ENCODE data around the gene BEGAIN.

BEGAIN gene

GRCh38 chr14:100622224-100622623 lies 35.0 kb upstream of the BEGAIN start:
- TF ChIP-seq CTCF (IDR thresholded peaks at IDR 0.05; ENCODE audit: low read depth, low read length): no peak
- TF ChIP-seq MYC (IDR thresholded peaks at IDR 0.05; ENCODE audit: low read depth, low read length): no peak
- TF ChIP-seq POLR2A (IDR thresholded peaks at IDR 0.05; ENCODE audit: extremely low read depth, insufficient read length): no peak
- TF ChIP-seq, protein P1, sequence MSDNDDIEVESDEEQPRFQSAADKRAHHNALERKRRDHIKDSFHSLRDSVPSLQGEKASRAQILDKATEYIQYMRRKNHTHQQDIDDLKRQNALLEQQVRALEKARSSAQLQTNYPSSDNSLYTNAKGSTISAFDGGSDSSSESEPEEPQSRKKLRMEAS (IDR thresholded peaks at IDR 0.05; ENCODE audit: low read depth, low read length): no peak
- DNase-seq (ENCODE audit: low read depth): peak; percentile 38
- no peak overlapping the region for H3K4me3 ChIP-seq (ENCODE audit: low read depth, low read length)

DNA sequence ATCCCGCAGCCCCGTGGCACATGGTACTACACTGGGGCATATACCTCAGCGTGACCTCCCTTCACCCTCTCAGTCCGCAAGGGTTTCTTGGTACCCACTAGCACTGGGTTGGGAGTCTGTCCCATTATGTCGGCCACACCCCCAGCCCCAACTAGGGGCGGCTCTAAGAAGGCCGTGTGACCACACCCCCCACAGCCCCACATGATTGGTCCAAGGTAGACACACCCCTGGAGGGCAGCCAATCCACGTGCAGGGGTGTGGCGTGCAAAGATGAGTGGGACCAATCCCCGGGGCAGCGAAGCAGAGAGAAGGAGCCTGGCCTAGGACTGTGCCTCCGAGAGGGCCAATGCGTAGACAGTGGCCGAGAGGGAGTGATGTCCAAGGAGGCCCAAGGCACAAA lies 34.6 kb upstream of the BEGAIN start:
- H3K4me3 ChIP-seq (ENCODE audit: low read depth, low read length): no peak overlapping the region
- peak; percentile 45 for DNase-seq (ENCODE audit: low read depth)
- TF ChIP-seq, protein P1 (IDR thresholded peaks at IDR 0.05; ENCODE audit: low read depth, low read length): no peak
- TF ChIP-seq POLR2A (IDR thresholded peaks at IDR 0.05; ENCODE audit: extremely low read depth, insufficient read length) (no peak), CTCF (IDR thresholded peaks at IDR 0.05; ENCODE audit: low read depth, low read length) (no peak), MYC (IDR thresholded peaks at IDR 0.05; ENCODE audit: low read depth, low read length) (no peak)

DNA sequence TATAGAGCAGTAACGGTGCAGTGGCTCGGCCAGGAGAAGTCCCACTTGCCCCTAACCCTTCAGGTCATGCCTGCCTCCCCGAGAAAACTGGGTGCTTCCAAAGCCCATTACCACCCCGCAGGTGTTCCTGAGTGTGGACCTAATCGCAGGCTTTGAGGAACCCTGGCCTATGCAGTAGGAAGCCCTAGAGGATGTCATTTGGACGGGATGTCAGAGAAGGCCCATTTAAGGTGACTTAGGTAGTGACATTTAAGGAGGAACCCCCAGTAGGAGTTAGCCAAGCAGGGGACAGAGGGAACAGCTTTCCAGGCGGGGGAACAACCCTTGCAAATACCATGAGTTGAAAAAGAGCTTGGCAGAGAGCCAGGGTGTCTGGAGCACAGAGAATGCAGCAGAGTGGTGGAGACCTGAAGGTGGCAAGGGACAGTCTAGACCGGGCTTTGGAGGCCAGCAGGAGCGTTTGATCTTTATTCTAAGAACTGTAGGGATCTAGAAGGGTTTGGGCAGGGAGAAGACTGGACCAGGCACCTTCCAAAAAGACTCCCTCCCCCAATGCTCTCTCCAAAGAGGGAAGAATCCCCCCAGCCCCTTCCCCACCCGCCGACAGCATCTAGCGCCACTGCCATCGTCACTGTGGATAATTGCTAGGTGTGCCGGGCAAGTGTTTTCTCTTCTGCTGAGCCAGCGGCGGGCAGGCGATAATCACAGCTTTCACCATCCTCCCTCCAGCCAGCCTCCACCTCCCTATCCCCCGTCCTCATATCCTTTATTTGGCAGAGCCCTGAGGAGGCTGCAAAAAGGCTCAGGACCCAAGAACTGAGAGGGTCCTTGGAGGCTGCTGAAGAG lies 33.3 kb upstream of the BEGAIN start:
- H3K4me3 ChIP-seq (ENCODE audit: low read depth, low read length): no peak overlapping the region
- DNase-seq (ENCODE audit: low read depth): no peak
- no peak for TF ChIP-seq CTCF (IDR thresholded peaks at IDR 0.05; ENCODE audit: low read depth, low read length)
- no peak for TF ChIP-seq POLR2A (IDR thresholded peaks at IDR 0.05; ENCODE audit: extremely low read depth, insufficient read length)
- TF ChIP-seq, protein P1 (IDR thresholded peaks at IDR 0.05; ENCODE audit: low read depth, low read length): no peak
- TF ChIP-seq MYC (IDR thresholded peaks at IDR 0.05; ENCODE audit: low read depth, low read length): no peak

GRCh38 chr14:100619396-100620254 lies 32.4 kb upstream of the BEGAIN start:
- TF ChIP-seq POLR2A (IDR thresholded peaks at IDR 0.05; ENCODE audit: extremely low read depth, insufficient read length) (no peak), CTCF (IDR thresholded peaks at IDR 0.05; ENCODE audit: low read depth, low read length) (no peak), MYC (IDR thresholded peaks at IDR 0.05; ENCODE audit: low read depth, low read length) (no peak)
- TF ChIP-seq, protein P1 (IDR thresholded peaks at IDR 0.05; ENCODE audit: low read depth, low read length): no peak
- DNase-seq (ENCODE audit: low read depth): no peak
- H3K4me3 ChIP-seq (ENCODE audit: low read depth, low read length): no peak overlapping the region

DNA sequence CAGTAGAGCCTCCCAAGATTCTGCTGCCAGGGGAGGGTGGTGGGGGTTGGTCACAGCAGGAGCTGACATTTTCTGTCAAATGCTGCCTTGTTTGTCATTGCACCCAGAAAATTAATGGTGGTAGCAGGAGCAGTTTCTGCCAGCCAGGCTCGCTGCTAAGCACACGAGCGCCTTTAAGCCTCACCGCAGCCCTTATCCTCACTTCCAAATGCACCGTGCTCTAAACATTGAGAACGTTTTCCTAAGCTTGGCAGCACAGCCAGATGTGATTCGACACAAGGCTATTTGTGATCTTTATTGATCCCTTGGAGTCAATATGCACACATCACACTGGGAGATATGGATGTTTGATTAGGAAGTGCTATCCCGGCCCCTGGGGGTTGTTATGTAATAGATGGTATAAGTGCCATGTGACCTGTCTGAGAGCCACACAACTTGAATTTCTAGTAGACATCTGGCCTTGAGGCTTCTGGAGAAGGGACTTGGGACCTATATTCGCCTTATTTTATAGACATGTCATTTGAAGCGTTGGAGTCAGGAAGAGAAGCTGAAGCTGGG lies 31.6 kb upstream of the BEGAIN start:
- TF ChIP-seq, protein P1 (IDR thresholded peaks at IDR 0.05; ENCODE audit: low read depth, low read length): no peak
- TF ChIP-seq CTCF (IDR thresholded peaks at IDR 0.05; ENCODE audit: low read depth, low read length) (no peak), POLR2A (IDR thresholded peaks at IDR 0.05; ENCODE audit: extremely low read depth, insufficient read length) (no peak), MYC (IDR thresholded peaks at IDR 0.05; ENCODE audit: low read depth, low read length) (no peak)
- no peak for DNase-seq (ENCODE audit: low read depth)
- H3K4me3 ChIP-seq (ENCODE audit: low read depth, low read length): no peak overlapping the region

Measured in NB4 (cell line).